LoVo (cell line): Measurements from ENCODE around the gene C10orf62.
A peak's percentile ranks its signal among the peaks of the same experiment; 100 is the strongest.
"Not testable (repeated sequence)": the region's sequence is repeated elsewhere in the genome, so short reads cannot be mapped to it uniquely, and the experiment has no call there.

Experiments
- DNase-seq: peaks from one replicate; pipeline ENCODE4 v3.0.0-alpha.2; 2016; ENCODE audit warnings: low spot score

Gene C10orf62, protein sequence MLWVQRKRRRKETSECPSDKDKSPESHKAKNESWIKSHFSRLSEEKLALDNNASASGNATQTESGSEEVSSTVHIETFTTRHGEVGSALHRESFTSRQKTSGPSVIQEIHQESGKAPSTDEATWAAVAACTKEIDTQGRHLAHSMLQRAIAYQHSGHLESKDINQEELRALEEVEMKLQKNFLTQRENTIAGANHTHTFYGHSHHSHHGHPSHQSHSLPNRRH

DNA sequence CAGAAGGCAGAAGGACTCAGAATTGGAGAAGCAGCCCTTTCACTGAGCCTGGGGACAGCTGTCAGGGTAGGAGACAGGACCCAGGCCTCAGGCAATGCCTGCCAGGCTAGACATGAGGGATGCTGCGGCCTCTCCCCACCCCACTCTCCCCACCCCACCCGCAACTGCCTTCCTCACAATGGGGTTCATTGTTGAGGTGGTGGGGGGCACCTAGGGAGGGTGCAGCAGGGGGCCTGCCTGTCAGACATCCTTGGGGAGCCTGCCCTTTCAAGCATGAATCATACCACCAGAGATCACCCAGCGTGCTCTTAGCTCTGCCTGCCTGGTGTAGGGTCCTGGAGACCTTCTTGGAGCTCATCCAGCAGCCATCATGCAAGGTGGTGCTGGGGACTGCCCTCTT is at the start of gene C10orf62:
TSS of gene C10orf62 (plus strand) at position 243 of the 400 bp plus-strand sequence. CDS start 177 bp downstream, outside the sequence.
- no peak for DNase-seq

DNA sequence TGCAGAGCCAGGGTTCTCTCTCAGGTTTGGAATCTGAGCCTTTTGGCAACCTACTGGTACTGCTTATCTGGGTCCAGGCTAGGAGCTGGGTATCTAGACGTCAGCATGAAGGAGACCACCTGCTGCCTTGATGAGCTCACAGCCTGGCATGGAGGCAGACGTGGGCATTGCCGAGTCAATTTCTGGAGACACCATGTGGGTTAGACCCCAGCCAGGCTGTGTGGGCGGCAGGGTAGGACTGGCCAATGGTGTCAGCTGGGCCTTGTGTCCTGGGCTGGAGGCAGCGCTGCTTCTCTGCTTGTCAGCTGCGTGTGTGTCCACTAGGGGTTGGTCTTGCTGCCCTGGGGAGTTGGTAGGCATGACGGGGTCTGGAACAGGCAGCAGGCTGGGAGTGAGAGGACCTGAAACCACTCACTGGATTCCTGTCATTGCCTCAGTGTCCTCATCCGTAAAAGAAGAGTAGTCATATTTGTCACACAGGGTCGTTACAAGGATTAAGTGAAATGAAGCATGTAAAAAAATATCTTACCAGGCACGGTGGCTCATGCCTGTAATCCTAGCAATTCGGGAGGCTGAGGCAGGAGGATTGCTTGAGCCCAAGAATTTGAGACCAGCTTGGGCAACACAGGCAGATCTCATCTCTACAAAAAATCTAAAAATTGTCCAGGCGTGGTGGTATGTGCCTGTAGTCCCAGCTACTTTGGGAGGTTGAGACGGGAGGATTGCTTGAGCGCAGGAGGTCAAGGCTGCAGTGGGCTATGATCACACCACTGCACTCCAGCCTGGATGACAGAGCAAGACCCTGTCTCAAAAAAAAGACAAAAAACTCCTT is 48.6 kb upstream of the C10orf62 start:
- no peak for DNase-seq

- peak; percentile 52 for DNase-seq
Observed at GRCh38 chr10:97542169-97543024, 47.1 kb upstream of the C10orf62 start.

- DNase-seq, result peak; percentile 74
Observed at GRCh38 chr10:97543025-97543546, 46.4 kb upstream of the C10orf62 start.

- DNase-seq, result no peak
Observed at GRCh38 chr10:97546456-97547270, 42.9 kb upstream of the C10orf62 start.

DNA sequence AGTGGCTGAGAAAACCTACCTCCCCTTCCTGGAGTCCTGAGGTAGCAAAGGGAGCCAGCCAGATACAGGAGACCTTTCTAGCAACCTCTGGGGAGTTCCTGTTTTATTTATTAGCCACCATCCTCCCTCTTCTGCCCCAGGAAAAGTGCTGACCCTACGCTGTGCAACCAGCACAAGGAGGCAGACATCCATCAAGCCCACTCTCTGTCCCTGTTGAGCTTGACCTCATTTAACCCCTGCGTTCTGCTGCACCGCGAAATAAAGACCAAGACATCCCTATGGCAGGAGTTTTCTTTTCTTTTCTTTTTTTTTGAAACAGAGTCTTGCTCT is 42.3 kb upstream of the C10orf62 start:
- DNase-seq, result no peak

GRCh38 chr10:97547962-97548361 is 41.6 kb upstream of the C10orf62 start:
- DNase-seq, result no peak

GRCh38 chr10:97548828-97549455 is 40.6 kb upstream of the C10orf62 start:
- DNase-seq, result no peak

- no peak for DNase-seq
Observed at GRCh38 chr10:97549587-97550322, 39.8 kb upstream of the C10orf62 start.

DNA sequence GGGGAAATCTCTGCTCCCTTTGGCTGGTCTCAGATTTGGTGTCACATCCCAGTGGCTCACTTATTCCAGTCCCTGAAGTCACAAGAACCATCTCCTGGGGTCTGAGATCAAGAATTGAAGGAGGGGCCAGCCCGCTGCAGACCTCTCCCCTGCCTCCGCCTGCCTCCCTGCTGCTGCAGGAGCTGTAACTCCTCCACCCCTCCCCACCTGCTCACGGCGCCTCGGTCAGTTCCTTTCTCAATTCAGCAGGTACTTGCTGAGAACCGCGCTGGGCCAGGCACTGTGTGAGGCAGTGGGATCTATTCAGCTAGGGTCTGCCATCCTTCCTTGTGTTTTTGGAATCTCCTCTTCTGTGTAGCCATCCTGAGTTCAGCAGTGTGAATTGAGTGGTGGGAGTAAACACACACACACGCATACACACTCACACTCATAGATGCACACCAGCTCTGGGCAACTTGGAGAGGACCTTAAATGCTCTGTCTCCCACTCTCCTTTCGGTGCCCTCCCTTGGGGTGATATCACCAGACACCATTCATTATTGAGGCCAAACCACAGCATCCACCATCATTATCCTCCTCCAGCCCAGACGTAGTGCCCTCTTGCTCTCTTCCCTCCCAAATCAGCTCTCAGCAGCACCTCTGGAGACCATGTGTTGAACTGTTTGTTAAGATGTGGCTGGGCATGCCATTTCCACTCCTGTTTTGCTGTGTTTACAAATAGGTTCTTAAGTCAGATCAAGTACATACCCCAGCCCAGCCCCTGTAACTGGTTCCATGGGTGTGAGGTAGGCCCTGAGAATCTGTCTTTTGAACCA is 39.0 kb upstream of the C10orf62 start:
- no peak for DNase-seq

GRCh38 chr10:97551271-97551670 is 38.2 kb upstream of the C10orf62 start:
- DNase-seq, result no peak

- DNase-seq, result peak; percentile 53
Observed at GRCh38 chr10:97553575-97554031, 35.9 kb upstream of the C10orf62 start.

GRCh38 chr10:97554336-97554735 is 35.2 kb upstream of the C10orf62 start:
- DNase-seq, result not testable (repeated sequence)

DNA sequence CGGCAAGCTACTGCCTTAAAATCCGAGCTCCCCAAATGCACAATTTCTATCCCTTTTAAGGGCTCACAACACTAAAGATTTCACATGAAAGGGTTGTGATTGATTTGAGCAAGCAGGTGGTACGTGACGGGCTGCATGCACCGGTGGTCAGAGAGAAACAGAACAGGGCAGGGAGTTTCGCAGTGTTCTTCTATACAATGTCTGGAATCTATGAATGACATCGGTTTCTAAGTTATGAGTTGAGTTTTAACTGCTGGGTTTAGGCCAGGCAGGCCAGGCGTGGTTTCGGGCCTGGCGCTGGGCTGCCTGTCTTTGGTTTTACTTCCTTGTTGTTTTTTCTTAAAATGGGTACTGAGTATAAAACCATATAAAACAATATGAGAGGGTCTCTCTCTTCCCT is 34.0 kb upstream of the C10orf62 start:
- DNase-seq, result not testable (repeated sequence)

GRCh38 chr10:97560731-97561381 is 28.7 kb upstream of the C10orf62 start:
- DNase-seq, result not testable (repeated sequence)

- DNase-seq, result not testable (repeated sequence)
Observed at GRCh38 chr10:97561386-97562077, 28.0 kb upstream of the C10orf62 start.

GRCh38 chr10:97562329-97562728 is 27.2 kb upstream of the C10orf62 start:
- DNase-seq, result not testable (repeated sequence)

DNA sequence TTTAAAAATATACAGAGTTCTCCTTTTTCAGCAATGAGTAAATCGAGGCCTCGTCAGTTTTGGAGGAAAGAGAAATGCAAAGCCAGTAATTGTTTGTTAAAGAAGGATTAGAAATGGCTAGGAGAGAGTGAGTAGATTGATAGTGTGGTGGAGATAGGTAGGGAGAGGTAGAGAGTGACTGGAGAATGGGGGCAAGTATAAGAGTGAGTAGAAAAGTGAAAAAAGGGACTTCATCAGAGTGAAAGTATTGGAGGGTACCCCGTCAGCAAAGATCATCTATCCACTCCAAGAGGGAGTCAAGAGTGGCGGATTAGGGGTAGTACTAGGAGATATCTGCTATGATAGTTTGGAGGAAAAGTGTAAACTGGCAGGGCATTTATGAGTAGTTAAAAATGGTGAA is 26.2 kb upstream of the C10orf62 start:
- no peak for DNase-seq
